HL-60 (cell line): ENCODE data around the gene FOXA1.

ENCODE experiments used
- CTCF ChIP-seq: IDR thresholded peaks from one replicate; pipeline ENCODE4 v1.5.1; 2011; ENCODE audit warnings: low read length, control low read depth, inconsistent platforms; ENCODE audit not compliant: insufficient read depth
- POLR2AphosphoS5 ChIP-seq: IDR thresholded peaks from 2 replicates; pipeline ENCODE4 v1.6.1; 2012; ENCODE audit warnings: low read depth

DNA sequence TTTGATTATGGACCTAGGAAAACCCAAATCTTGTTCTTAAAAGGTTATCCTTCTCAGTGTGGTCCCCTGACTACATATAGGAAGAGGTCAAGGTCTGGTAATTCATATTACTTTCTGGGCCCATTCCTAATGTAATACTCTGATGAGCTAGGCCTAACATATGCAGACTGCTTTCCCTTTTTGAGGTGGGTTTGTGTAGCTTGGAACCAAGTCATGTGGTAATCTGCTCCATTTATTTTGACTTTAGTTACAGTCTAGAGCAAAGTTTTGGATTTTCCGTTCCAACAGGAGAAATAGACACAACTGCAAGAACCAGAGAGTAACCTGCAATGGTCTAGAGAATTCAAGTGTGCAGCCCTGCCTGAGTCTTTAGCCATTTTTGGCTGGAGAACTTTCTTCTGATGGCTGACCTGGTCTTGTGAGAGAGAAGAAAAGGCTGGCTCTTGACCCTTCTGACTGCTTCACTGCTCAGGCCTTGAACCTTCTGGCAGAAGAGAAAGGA, 22.9 kb upstream of the FOXA1 start:
- TF ChIP-seq CTCF (no peak), POLR2AphosphoS5 (no peak)
